SH-SY5Y (cell line): ENCODE data around the gene PTPRG.

Experiments
- GATA2 ChIP-seq: IDR thresholded peaks from 2 replicates; pipeline ENCODE4 v1.6.1; 2011; ENCODE audit warnings: mild to moderate bottlenecking, low read depth, low read length
- GATA3 ChIP-seq: IDR thresholded peaks from 2 replicates; pipeline ENCODE4 v1.6.1; 2011; ENCODE audit warnings: low read depth, mild to moderate bottlenecking, low read length, moderate library complexity

- TF ChIP-seq GATA2 (no peak), GATA3 (no peak)
These were observed 491.0 kb downstream of the PTPRG start for GRCh38 chr3:62052331-62052730.
